Liver (tissue), 9 donors: ENCODE data around the gene SOX10. TPM values are rescaled to one million over a fixed set of nuclear protein-coding genes. Genes with fewer than 3 reads are reported as not detected.

Experiments
- DNase-seq: peaks from one replicate; pipeline ENCODE4 v3.0.0-alpha.2; 2017; ENCODE audit warnings: low spot score
- H3K27ac ChIP-seq, 2 donors: one replicate each; pipeline ENCODE4 v1.7.0; 2013; ENCODE audit warnings: inconsistent platforms in 2 of 2, low read length in 2 of 2, control low read depth in 1 of 2, low read depth in 1 of 2, mild to moderate bottlenecking in 1 of 2
- H3K27me3 ChIP-seq, 4 donors: one replicate each; pipeline versions ENCODE4 v1.6.1 to v1.7.0; 2013; ENCODE audit warnings: low read length in 3 of 4, inconsistent platforms in 1 of 4, mild to moderate bottlenecking in 1 of 4, moderate library complexity in 1 of 4; ENCODE audit not compliant: control insufficient read depth in 4 of 4, insufficient read depth in 4 of 4
- H3K36me3 ChIP-seq, 4 donors: one replicate each; pipeline versions ENCODE4 v1.6.1 to v1.7.0; 2013; ENCODE audit warnings: low read length in 3 of 4, mild to moderate bottlenecking in 3 of 4, low read depth in 1 of 4, moderate library complexity in 1 of 4; ENCODE audit not compliant: control insufficient read depth in 4 of 4, insufficient read depth in 3 of 4
- H3K4me1 ChIP-seq, 4 donors: one replicate each; pipeline versions ENCODE4 v1.6.1 to v1.7.0; 2013; ENCODE audit warnings: low read length in 3 of 4, mild to moderate bottlenecking in 3 of 4, moderate library complexity in 1 of 4; ENCODE audit not compliant: control insufficient read depth in 4 of 4, insufficient read depth in 4 of 4
- H3K4me3 ChIP-seq, 3 donors: one replicate each; pipeline versions ENCODE4 v1.6.1 to v1.7.0; 2013; ENCODE audit warnings: low read length in 3 of 3, control low read depth in 1 of 3, low read depth in 1 of 3, mild to moderate bottlenecking in 1 of 3
- H3K9ac ChIP-seq, 2 donors: one replicate each; pipeline ENCODE4 v1.7.0; 2013; ENCODE audit warnings: low read length in 2 of 2, mild to moderate bottlenecking in 2 of 2, moderate library complexity in 2 of 2, control low read depth in 1 of 2, low read depth in 1 of 2
- H3K9me3 ChIP-seq, 4 donors: one replicate each; pipeline versions ENCODE4 v1.6.1 to v1.7.0; 2013; ENCODE audit warnings: low read length in 3 of 4; ENCODE audit not compliant: control insufficient read depth in 4 of 4
- ATF3 ChIP-seq: IDR thresholded peaks from 2 replicates; pipeline ENCODE4 v1.6.1; 2016; ENCODE audit warnings: antibody characterized with exemption
- CTCF ChIP-seq: fragments of 150-350 bp; IDR thresholded peaks from 2 replicates; pipeline ENCODE4 v1.5.1; 2017; ENCODE audit warnings: improper control_type of control experiment, low read depth, low read length; ENCODE audit not compliant: missing input control
- EGR1 ChIP-seq, 2 donors: IDR thresholded peaks; 2 replicates each; pipeline ENCODE4 v1.6.1; 2016 to 2018; ENCODE audit warnings: antibody characterized with exemption in 2 of 2, low read depth in 2 of 2
- FOXA1 ChIP-seq: IDR thresholded peaks from 2 replicates; pipeline ENCODE4 v1.6.1; 2016; ENCODE audit warnings: antibody characterized with exemption
- FOXA2 ChIP-seq: IDR thresholded peaks from 2 replicates; pipeline ENCODE4 v1.6.1; 2016; ENCODE audit warnings: antibody characterized with exemption
- GABPA ChIP-seq, 2 donors: IDR thresholded peaks in 1 of 2; conservative IDR thresholded peaks in 1 of 2; 2 replicates each; pipeline ENCODE4 v1.6.1; 2016; ENCODE audit warnings: antibody characterized with exemption in 2 of 2, mild to moderate bottlenecking in 1 of 2, moderate library complexity in 1 of 2
- HNF4A ChIP-seq, 2 donors: conservative IDR thresholded peaks; 2 replicates each; pipeline ENCODE4 v1.6.1; 2016; ENCODE audit warnings: antibody characterized with exemption in 2 of 2, mild to moderate bottlenecking in 2 of 2
- HNF4G ChIP-seq: IDR thresholded peaks from 2 replicates; pipeline ENCODE4 v1.6.1; 2016; ENCODE audit warnings: antibody characterized with exemption
- JUND ChIP-seq, 2 donors: IDR thresholded peaks; 2 replicates each; pipeline ENCODE4 v1.6.1; 2016; ENCODE audit warnings: antibody characterized with exemption in 2 of 2
- MAX ChIP-seq: IDR thresholded peaks from 2 replicates; pipeline ENCODE4 v1.6.1; 2016; ENCODE audit warnings: antibody characterized with exemption
- NR2F2 ChIP-seq: IDR thresholded peaks from 2 replicates; pipeline ENCODE4 v1.6.1; 2016; ENCODE audit warnings: antibody characterized with exemption
- RAD21 ChIP-seq, 2 donors: IDR thresholded peaks; 2 replicates each; pipeline ENCODE4 v1.6.1; 2016; ENCODE audit warnings: antibody characterized with exemption in 2 of 2, mild to moderate bottlenecking in 2 of 2
- REST ChIP-seq: IDR thresholded peaks from 2 replicates; pipeline ENCODE4 v1.6.1; 2016; ENCODE audit warnings: antibody characterized with exemption, mild to moderate bottlenecking
- RXRA ChIP-seq, 2 donors: IDR thresholded peaks; 2 replicates each; pipeline ENCODE4 v1.6.1; 2017 to 2018; ENCODE audit warnings: antibody characterized with exemption in 2 of 2, mild to moderate bottlenecking in 1 of 2
- SP1 ChIP-seq: IDR thresholded peaks from 2 replicates; pipeline ENCODE4 v1.6.1; 2018; ENCODE audit warnings: antibody characterized with exemption, mild to moderate bottlenecking
- TAF1 ChIP-seq: conservative IDR thresholded peaks from 2 replicates; pipeline ENCODE4 v1.6.1; 2016; ENCODE audit warnings: antibody characterized with exemption, mild to moderate bottlenecking
- YY1 ChIP-seq: IDR thresholded peaks from 2 replicates; pipeline ENCODE4 v1.6.1; 2016; ENCODE audit warnings: antibody characterized with exemption, mild to moderate bottlenecking
- ZBTB33 ChIP-seq: IDR thresholded peaks from 2 replicates; pipeline ENCODE4 v1.6.1; 2016; ENCODE audit warnings: antibody characterized with exemption
- WGBS: extraction: QIAGEN DNeasy Blood & Tissue Kit; methylation state at CpG from one replicate; pipeline ENCODE4 v1.1.7; 2013; 5-methylcytosine and 5-hydroxymethylcytosine counted together
- polyA plus RNA-seq, 2 donors: library from polyadenylated mRNA; stranded (reverse) in 1 of 2; unstranded in 1 of 2; fragments of 200-250 nt in 1 of 2; fragments of >200 nt in 1 of 2; fragmentation: Nextera tagmentation in 1 of 2; extraction: Ambion mirVana in 1 of 2; gene quantifications; one replicate each; pipeline versions ENCODE4 v1.2.1 to v1.2.3, GENCODE V29; 2013 to 2015
- total RNA-seq, 2 donors: library from RNA; depleted of rRNA; stranded (reverse); fragments of >200 nt; gene quantifications; one replicate each; pipeline ENCODE4 v1.2.3, GENCODE V29; 2014
- donor health status: healthy.
- donor health status: healthy.
- donor health status: healthy.
- donor health status: healthy.
- donor health status: healthy.

Gene SOX10
- total and polyA plus RNA-seq, 4 donors, result 0.05 to 0.29 (median 0.07) TPM

GRCh38 chr22:37933711-37934376, 50.5 kb downstream of the SOX10 start:
- H3K27ac ChIP-seq, result peak overlapping the region; percentile 16 to 66
- H3K4me1 ChIP-seq, result peaks cover 6 to 17% (median 10%) of the 10 kb centered on the region in 4 donors
- no peaks in the 10 kb centered on the region for H3K27me3 ChIP-seq
- DNase-seq, result peak; percentile 86
- H3K9ac ChIP-seq, result no peak overlapping the region
- H3K36me3 ChIP-seq, result peaks cover 0 to 16% (median 2%) of the 10 kb centered on the region in 4 donors
- H3K9me3 ChIP-seq, result no peaks in the 10 kb centered on the region
- 8% methylated on average over 13 of the region's 13 CpGs for WGBS
- TF ChIP-seq JUND (IDR thresholded peaks at IDR 0.05), result peak; percentile 82 to 89
- no peak for TF ChIP-seq TAF1
- TF ChIP-seq FOXA1, result no peak
- TF ChIP-seq HNF4A (conservative IDR thresholded peaks at IDR 0.05), result peak in 1 of 2 donors; percentile 31
- peak; percentile 49 for TF ChIP-seq SP1
- no peak for TF ChIP-seq REST
- no peak for TF ChIP-seq GABPA (IDR thresholded peaks at IDR 0.05 in 1 of 2, conservative IDR thresholded peaks at IDR 0.05 in 1 of 2)
- no peak for TF ChIP-seq YY1
- no peak for TF ChIP-seq MAX
- TF ChIP-seq FOXA2, result no peak
- TF ChIP-seq HNF4G, result no peak
- peak in 1 of 2 donors; percentile 20 for TF ChIP-seq RXRA (IDR thresholded peaks at IDR 0.05)
- TF ChIP-seq RAD21 (IDR thresholded peaks at IDR 0.05), result peak; percentile 85 to 94
- no peak for TF ChIP-seq ATF3
- no peak for TF ChIP-seq ZBTB33
- TF ChIP-seq EGR1 (IDR thresholded peaks at IDR 0.05; ENCODE audit: low read depth in 2 of 2), result no peak
- peak; percentile 92 for TF ChIP-seq NR2F2
- TF ChIP-seq CTCF, result peak; percentile 97
- no peak overlapping the region for H3K4me3 ChIP-seq
